SU-DHL-6 (cell line): ENCODE results near the gene WNK1.
"Not testable (repeated sequence)": the region's sequence is repeated elsewhere in the genome, so short reads cannot be mapped to it uniquely, and the experiment has no call there.

Experiments
- H2AFZ ChIP-seq: fragments of 200-600 bp; sonication (generic); 2 replicates; pipeline ENCODE4 v1.6.1; 2014; ENCODE audit warnings: low read depth, mild to moderate bottlenecking, moderate library complexity, mixed read lengths, antibody characterized with exemption, low read length; ENCODE audit not compliant: severe bottlenecking
- H3F3A ChIP-seq: fragments of 200-600 bp; shearing (Covaris generic); 2 replicates; pipeline ENCODE4 v1.6.0; 2016; ENCODE audit warnings: antibody characterized with exemption, mild to moderate bottlenecking; ENCODE audit not compliant: insufficient read depth
- H3K27ac ChIP-seq: fragments of 200-600 bp; sonication (generic); 2 replicates; pipeline ENCODE4 v1.5.1; 2016; ENCODE audit warnings: low read depth, mild to moderate bottlenecking, low read length, moderate library complexity, mixed read lengths
- H3K27me3 ChIP-seq: fragments of 200-600 bp; sonication (generic), shearing (Covaris generic); 2 replicates; pipeline ENCODE4 v1.6.0; 2014; ENCODE audit warnings: mild to moderate bottlenecking, low read length
- H3K36me3 ChIP-seq: fragments of 200-600 bp; sonication (generic); 2 replicates; pipeline ENCODE4 v1.6.1; 2014; ENCODE audit warnings: mild to moderate bottlenecking, low read length, mixed read lengths
- H3K4me2 ChIP-seq: fragments of 300-600, 200-600 bp; shearing (Covaris generic), sonication (generic); 2 replicates; pipeline ENCODE4 v1.6.0; 2014; ENCODE audit warnings: low read length, low read depth, mild to moderate bottlenecking; ENCODE audit not compliant: poor library complexity, severe bottlenecking
- H3K4me3 ChIP-seq: fragments of 200-600 bp; sonication (generic); 2 replicates; pipeline ENCODE4 v1.5.1; 2014; ENCODE audit warnings: antibody characterized with exemption, low read length, mild to moderate bottlenecking, mixed read lengths; ENCODE audit not compliant: insufficient read depth, poor library complexity, severe bottlenecking
- H3K79me2 ChIP-seq: fragments of 200-600 bp; sonication (generic); 2 replicates; pipeline ENCODE4 v1.6.1; 2014; ENCODE audit warnings: mild to moderate bottlenecking, low read length, moderate library complexity; ENCODE audit not compliant: insufficient read depth
- H3K9ac ChIP-seq: fragments of 200-600 bp; sonication (generic); 2 replicates; pipeline ENCODE4 v1.7.0; 2014; ENCODE audit warnings: mild to moderate bottlenecking, low read length
- H3K9me2 ChIP-seq: fragments of 200-600 bp; sonication (generic); replicated peaks from 2 replicates; pipeline ENCODE4 v1.6.1; 2014; ENCODE audit warnings: low read length; ENCODE audit not compliant: insufficient read depth
- H3K9me3 ChIP-seq: fragments of 200-600 bp; sonication (generic); 2 replicates; pipeline ENCODE4 v1.6.1; 2014; ENCODE audit warnings: low read length, mixed read lengths; ENCODE audit not compliant: insufficient read depth
- H4K20me1 ChIP-seq: fragments of 200-600 bp; sonication (generic); 2 replicates; pipeline ENCODE4 v1.6.1; 2014; ENCODE audit warnings: low read depth, mild to moderate bottlenecking, antibody characterized with exemption, low read length, moderate library complexity, mixed read lengths
- EZH2phosphoT487 ChIP-seq: fragments of 200-600 bp; sonication (generic), shearing (Covaris generic); conservative IDR thresholded peaks from 2 replicates; pipeline ENCODE4 v1.6.1; 2018; ENCODE audit warnings: mild to moderate bottlenecking, antibody characterized with exemption, low read length, moderate library complexity, mixed read lengths
- TF ChIP-seq, protein P1 (sequence below): fragments of 200-600 bp; sonication (generic); IDR thresholded peaks from one replicate; pipeline ENCODE4 v1.5.1; 2017; ENCODE audit warnings: antibody characterized with exemption, mild to moderate bottlenecking, low read length, moderate library complexity; ENCODE audit not compliant: insufficient read depth, poor library complexity, severe bottlenecking

The WNK1 gene

DNA sequence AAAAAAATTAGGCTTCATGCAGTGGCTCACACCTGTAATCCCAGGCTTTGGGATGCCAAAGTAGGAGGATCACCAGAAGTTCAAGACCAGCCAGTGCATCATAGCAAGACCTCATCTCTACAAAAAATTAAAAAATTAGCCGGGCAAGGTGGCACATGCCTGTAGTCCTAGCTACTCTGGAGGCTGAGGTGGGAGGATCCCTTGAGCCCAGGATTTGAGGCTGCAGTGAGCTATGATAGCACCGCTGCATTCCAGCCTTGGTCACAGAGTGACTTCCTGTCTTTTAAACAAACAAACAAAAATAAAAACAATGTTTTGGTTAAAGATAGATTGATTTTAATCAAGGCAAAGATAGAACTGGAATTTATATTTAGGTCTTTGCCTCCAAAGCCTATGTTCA is 60.6 kb downstream of the WNK1 start:
- no peak overlapping the region for H3K27ac ChIP-seq
- peaks cover 41% of the 10 kb centered on the region; the same call in 1 of the 2 replicates for H3F3A ChIP-seq
- no peak for TF ChIP-seq EZH2phosphoT487
- TF ChIP-seq, protein P1, sequence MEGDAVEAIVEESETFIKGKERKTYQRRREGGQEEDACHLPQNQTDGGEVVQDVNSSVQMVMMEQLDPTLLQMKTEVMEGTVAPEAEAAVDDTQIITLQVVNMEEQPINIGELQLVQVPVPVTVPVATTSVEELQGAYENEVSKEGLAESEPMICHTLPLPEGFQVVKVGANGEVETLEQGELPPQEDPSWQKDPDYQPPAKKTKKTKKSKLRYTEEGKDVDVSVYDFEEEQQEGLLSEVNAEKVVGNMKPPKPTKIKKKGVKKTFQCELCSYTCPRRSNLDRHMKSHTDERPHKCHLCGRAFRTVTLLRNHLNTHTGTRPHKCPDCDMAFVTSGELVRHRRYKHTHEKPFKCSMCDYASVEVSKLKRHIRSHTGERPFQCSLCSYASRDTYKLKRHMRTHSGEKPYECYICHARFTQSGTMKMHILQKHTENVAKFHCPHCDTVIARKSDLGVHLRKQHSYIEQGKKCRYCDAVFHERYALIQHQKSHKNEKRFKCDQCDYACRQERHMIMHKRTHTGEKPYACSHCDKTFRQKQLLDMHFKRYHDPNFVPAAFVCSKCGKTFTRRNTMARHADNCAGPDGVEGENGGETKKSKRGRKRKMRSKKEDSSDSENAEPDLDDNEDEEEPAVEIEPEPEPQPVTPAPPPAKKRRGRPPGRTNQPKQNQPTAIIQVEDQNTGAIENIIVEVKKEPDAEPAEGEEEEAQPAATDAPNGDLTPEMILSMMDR, result no peak
- H2AFZ ChIP-seq, result no peak overlapping the region
- H3K36me3 ChIP-seq, result peaks cover 3% of the 10 kb centered on the region
- no peaks in the 10 kb centered on the region for H3K9me3 ChIP-seq
- no peak overlapping the region for H3K9ac ChIP-seq
- no peaks in the 10 kb centered on the region for H3K9me2 ChIP-seq
- peaks cover 59% of the 10 kb centered on the region for H3K79me2 ChIP-seq
- H3K4me2 ChIP-seq, result no peak overlapping the region
- no peak overlapping the region for H3K4me3 ChIP-seq
- H3K27me3 ChIP-seq, result no peaks in the 10 kb centered on the region
- H4K20me1 ChIP-seq, result no peaks in the 10 kb centered on the region

DNA sequence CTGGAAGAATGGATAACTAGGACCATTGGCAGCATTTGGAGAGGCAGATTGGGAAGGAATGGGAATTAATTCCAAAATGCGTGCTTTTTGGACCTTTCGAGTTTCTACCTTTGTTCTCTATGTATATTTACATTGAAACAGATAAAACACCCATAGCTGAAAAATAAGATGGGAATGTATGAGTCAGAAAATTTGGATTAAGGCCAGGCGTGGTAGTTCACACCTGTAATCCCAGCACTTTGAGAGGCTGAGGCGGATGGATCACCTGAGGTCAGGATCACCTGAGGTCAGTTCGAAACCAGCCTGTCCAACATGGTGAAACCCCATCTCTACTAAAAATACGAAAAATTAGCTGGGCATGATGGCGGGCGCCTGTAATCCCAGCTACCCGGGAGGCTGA is 65.1 kb downstream of the WNK1 start:
- H3K27me3 ChIP-seq, H3K4me2 ChIP-seq, H3K4me3 ChIP-seq, H3K9ac ChIP-seq, H2AFZ ChIP-seq, H3K9me3 ChIP-seq, H3K9me2 ChIP-seq, H4K20me1 ChIP-seq, H3K27ac ChIP-seq: not testable (repeated sequence)
- peaks cover 13% of the 10 kb centered on the region for H3K36me3 ChIP-seq
- H3K79me2 ChIP-seq, result peaks cover 58% of the 10 kb centered on the region
- peaks cover 23% of the 10 kb centered on the region for H3F3A ChIP-seq

DNA sequence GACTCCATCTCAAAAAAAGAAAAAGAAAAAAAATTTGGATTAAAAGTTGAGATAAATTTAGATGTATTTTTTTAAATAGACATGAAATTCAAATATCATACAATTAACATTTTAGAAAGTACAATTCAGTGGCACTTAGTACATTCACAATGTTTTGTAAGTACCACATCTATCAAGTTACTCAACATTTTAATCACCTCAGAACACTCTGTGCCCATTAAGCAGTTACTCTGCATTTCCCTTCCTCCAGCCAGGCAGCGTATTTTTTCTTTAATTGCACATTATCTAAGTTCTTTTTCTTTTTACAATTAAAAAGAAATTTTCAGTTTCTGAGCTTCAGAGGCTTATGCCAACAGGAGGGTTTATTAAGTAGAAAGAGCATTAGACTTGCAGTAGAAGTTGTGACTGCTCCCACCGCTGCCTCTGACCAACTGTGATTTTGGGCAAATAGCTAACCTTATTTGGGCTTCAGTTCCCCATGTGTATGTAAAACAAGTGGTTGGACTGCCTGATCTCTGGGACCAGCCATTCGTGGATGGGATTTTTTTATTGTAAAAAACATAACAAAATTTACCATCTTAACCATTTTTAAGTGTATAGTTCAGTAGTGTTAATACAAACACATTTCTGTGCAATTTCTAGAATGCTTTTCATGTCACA is 65.7 kb downstream of the WNK1 start:
- Histone ChIP-seq H3K4me3 (no peak overlapping the region), H3K9me2 (no peaks in the 10 kb centered on the region), H3K9ac (no peak overlapping the region), H3K27me3 (no peaks in the 10 kb centered on the region), H3K79me2 (peaks cover 53% of the 10 kb centered on the region), H3K27ac (no peak overlapping the region), H2AFZ (no peak overlapping the region), H3K4me2 (no peak overlapping the region), H4K20me1 (no peaks in the 10 kb centered on the region), H3K9me3 (no peaks in the 10 kb centered on the region), H3K36me3 (peaks cover 15% of the 10 kb centered on the region), H3F3A (peaks cover 26% of the 10 kb centered on the region)
- TF ChIP-seq, protein P1, result no peak
- TF ChIP-seq EZH2phosphoT487, result no peak

DNA sequence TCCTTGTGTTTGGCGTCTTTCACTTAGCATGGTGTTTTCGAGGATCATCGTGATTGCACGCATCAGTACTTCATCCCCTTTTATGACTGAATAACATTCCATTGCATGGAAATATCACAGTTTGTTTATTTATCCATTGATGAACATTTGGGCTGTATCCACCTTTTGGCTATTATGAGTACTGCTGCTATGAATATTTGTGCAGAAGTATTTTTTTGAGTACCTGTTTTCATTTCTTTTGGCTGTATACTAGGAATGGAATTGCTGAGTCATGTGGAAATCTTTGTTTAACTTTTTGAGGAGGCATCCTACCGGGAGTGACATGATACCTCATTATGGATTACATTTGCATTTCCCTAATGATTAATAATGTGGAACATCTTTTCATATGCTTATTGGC is 66.4 kb downstream of the WNK1 start:
- Histone ChIP-seq H4K20me1 (no peaks in the 10 kb centered on the region), H3K9me2 (no peaks in the 10 kb centered on the region), H3K9me3 (no peaks in the 10 kb centered on the region), H3K4me2 (no peak overlapping the region), H2AFZ (no peak overlapping the region), H3K9ac (no peak overlapping the region), H3K27me3 (no peaks in the 10 kb centered on the region), H3K79me2 (peaks cover 50% of the 10 kb centered on the region), H3K4me3 (no peak overlapping the region), H3K36me3 (peaks cover 15% of the 10 kb centered on the region), H3K27ac (no peak overlapping the region), H3F3A (peaks cover 28% of the 10 kb centered on the region)
- TF ChIP-seq, protein P1, result no peak
- TF ChIP-seq EZH2phosphoT487, result no peak
